Embryonic facial prominence (tissue), 1 donor: ENCODE results near the gene CLP1.
"Not testable (repeated sequence)": the region's sequence is repeated elsewhere in the genome, so short reads cannot be mapped to it uniquely, and the experiment has no call there.

Experiments used
- DNase-seq: peaks from one replicate; pipeline ENCODE4 v3.0.0-alpha.2; 2016; ENCODE audit errors: extremely low spot score

The CLP1 gene

GRCh38 chr11:57641011-57641807, 16.4 kb upstream of the CLP1 start:
- DNase-seq = peak; percentile 26

- DNase-seq = no peak
Measured at GRCh38 chr11:57643802-57644201, 13.8 kb upstream of the CLP1 start.

- peak; percentile 36 for DNase-seq
Measured at GRCh38 chr11:57644748-57645688, 12.5 kb upstream of the CLP1 start.

GRCh38 chr11:57645689-57646085, 11.9 kb upstream of the CLP1 start:
- no peak for DNase-seq

GRCh38 chr11:57646194-57646798, 11.3 kb upstream of the CLP1 start:
- DNase-seq = no peak

- peak; percentile 6 for DNase-seq
Measured at GRCh38 chr11:57646799-57647303, 10.7 kb upstream of the CLP1 start.

GRCh38 chr11:57647372-57647771, 10.2 kb upstream of the CLP1 start:
- no peak for DNase-seq

- no peak for DNase-seq
Measured at GRCh38 chr11:57647960-57648800, 9.4 kb upstream of the CLP1 start.

- peak; percentile 6 for DNase-seq
Measured at GRCh38 chr11:57648801-57649735, 8.5 kb upstream of the CLP1 start.

- peak; percentile 9 for DNase-seq
Measured at GRCh38 chr11:57649826-57650738, 7.5 kb upstream of the CLP1 start, which contains the start of gene YPEL4. TSS of gene YPEL4 (minus strand) at chr11:57649912. CDS start at chr11:57647107, 2,805 bp downstream.

GRCh38 chr11:57650739-57651090, 6.8 kb upstream of the CLP1 start:
- DNase-seq = no peak

- no peak for DNase-seq
Measured at GRCh38 chr11:57651408-57651807, 6.2 kb upstream of the CLP1 start.

- not testable (repeated sequence) for DNase-seq
Measured at GRCh38 chr11:57652230-57652629, 5.3 kb upstream of the CLP1 start.

GRCh38 chr11:57652662-57653061, 4.9 kb upstream of the CLP1 start:
- DNase-seq = no peak

GRCh38 chr11:57653163-57653562, 4.4 kb upstream of the CLP1 start:
- DNase-seq = no peak

GRCh38 chr11:57656885-57657193, 723 bp upstream of the CLP1 start:
- no peak for DNase-seq

GRCh38 chr11:57658023-57658361, 430 bp downstream of the CLP1 start:
- DNase-seq = no peak

GRCh38 chr11:57659669-57660068, 2.1 kb downstream of the CLP1 start:
- no peak for DNase-seq

GRCh38 chr11:57662893-57663292, 5.3 kb downstream of the CLP1 start:
- DNase-seq = no peak
